CD14-positive monocyte (primary cell): ENCODE measurements around the gene SLC25A29. TPM values are rescaled to one million over a fixed set of nuclear protein-coding genes. Genes with fewer than 3 reads are reported as not detected.

ENCODE experiments used
- DNase-seq, 3 donors: peaks; one replicate each; pipeline ENCODE4 v3.0.0-alpha.2; 2011 to 2022
- H2AFZ ChIP-seq: 2 replicates; pipeline ENCODE4 v1.6.0; 2012; ENCODE audit warnings: mild to moderate bottlenecking, low read depth, low read length, inconsistent platforms; ENCODE audit not compliant: insufficient read depth, poor library complexity, severe bottlenecking
- H3K27ac ChIP-seq, 2 donors: 1 replicate in 1 of 2; 2 replicates in 1 of 2; pipeline ENCODE4 v1.5.1; 2012 to 2013; ENCODE audit warnings: low read length in 2 of 2, control low read depth in 1 of 2, inconsistent platforms in 1 of 2, low read depth in 1 of 2, mild to moderate bottlenecking in 1 of 2
- H3K27me3 ChIP-seq, 2 donors: one replicate each; pipeline versions ENCODE4 v1.6.0 to v1.6.1; 2011 to 2013; ENCODE audit warnings: low read length in 2 of 2; ENCODE audit not compliant: control insufficient read depth in 2 of 2, insufficient read depth in 2 of 2
- H3K36me3 ChIP-seq, 2 donors: replicated peaks in 1 of 2; 1 replicate in 1 of 2; 2 replicates in 1 of 2; pipeline versions ENCODE4 v1.5.1 to v1.6.1; 2012 to 2013; ENCODE audit warnings: low read length in 2 of 2, control low read depth in 1 of 2, inconsistent platforms in 1 of 2, mild to moderate bottlenecking in 1 of 2; ENCODE audit not compliant: insufficient read depth in 2 of 2, control insufficient read depth in 1 of 2
- H3K4me1 ChIP-seq, 2 donors: 1 replicate in 1 of 2; 2 replicates in 1 of 2; pipeline versions ENCODE4 v1.5.1 to v1.6.1; 2012 to 2013; ENCODE audit warnings: low read length in 2 of 2, control low read depth in 1 of 2, inconsistent platforms in 1 of 2, mild to moderate bottlenecking in 1 of 2, moderate library complexity in 1 of 2; ENCODE audit not compliant: insufficient read depth in 2 of 2, control insufficient read depth in 1 of 2
- H3K4me2 ChIP-seq: replicated peaks from 2 replicates; pipeline ENCODE3; 2012; ENCODE audit warnings: low read length, moderate library complexity, mild to moderate bottlenecking; ENCODE audit not compliant: poor library complexity, severe bottlenecking; ENCODE audit errors: extremely low read depth
- H3K4me3 ChIP-seq, 3 experiments: fragments of 200-600 bp in 1 of 3; sonication (generic) in 1 of 3; replicated peaks in 1 of 3; 1 replicate in 2 of 3; 2 replicates in 1 of 3; pipeline ENCODE4 v1.5.1; 2011 to 2013; ENCODE audit warnings: low read length in 3 of 3, mild to moderate bottlenecking in 3 of 3, control low read depth in 2 of 3, low read depth in 2 of 3, inconsistent platforms in 1 of 3, moderate library complexity in 1 of 3
- H3K79me2 ChIP-seq: 2 replicates; pipeline ENCODE4 v1.6.0; 2012; ENCODE audit warnings: mild to moderate bottlenecking, control low read depth, inconsistent platforms, low read length, moderate library complexity; ENCODE audit not compliant: insufficient read depth
- H3K9ac ChIP-seq: 2 replicates; pipeline ENCODE4 v1.6.0; 2017; ENCODE audit warnings: low read length, mild to moderate bottlenecking; ENCODE audit not compliant: insufficient read depth, poor library complexity, severe bottlenecking
- H3K9me3 ChIP-seq, 2 donors: replicated peaks in 1 of 2; 1 replicate in 1 of 2; 2 replicates in 1 of 2; pipeline versions ENCODE4 v1.5.1 to v1.6.1; 2012 to 2013; ENCODE audit warnings: low read length in 2 of 2, control low read depth in 1 of 2; ENCODE audit not compliant: control insufficient read depth in 1 of 2, insufficient read depth in 1 of 2
- H4K20me1 ChIP-seq: 2 replicates; pipeline ENCODE4 v1.6.0; 2012; ENCODE audit warnings: mild to moderate bottlenecking, low read length, control low read depth, moderate library complexity; ENCODE audit not compliant: insufficient read depth
- H3K27ac Mint-ChIP-seq, 7 donors: one replicate each; pipeline ENCODE4 v1.8.0; 2020; ENCODE audit warnings: mild to moderate bottlenecking in 7 of 7, mixed read lengths in 7 of 7, moderate library complexity in 6 of 7, inconsistent platforms in 2 of 7
- H3K27me3 Mint-ChIP-seq, 3 donors: one replicate each; pipeline ENCODE4 v1.8.0; 2021 to 2022; ENCODE audit warnings: low read depth in 3 of 3, mild to moderate bottlenecking in 3 of 3, mixed read lengths in 3 of 3, moderate library complexity in 3 of 3, inconsistent platforms in 1 of 3
- H3K36me3 Mint-ChIP-seq, 2 donors: one replicate each; pipeline ENCODE4 v1.8.0; 2020; ENCODE audit warnings: mixed read lengths in 2 of 2, inconsistent platforms in 1 of 2, mild to moderate bottlenecking in 1 of 2
- H3K4me1 Mint-ChIP-seq: one replicate; pipeline ENCODE4 v1.8.0; 2020; ENCODE audit warnings: mild to moderate bottlenecking, mixed read lengths
- H3K4me3 Mint-ChIP-seq, 2 donors: one replicate each; pipeline ENCODE4 v1.8.0; 2020; ENCODE audit warnings: mild to moderate bottlenecking in 2 of 2, mixed read lengths in 2 of 2, moderate library complexity in 1 of 2
- H3K9me3 Mint-ChIP-seq, 7 donors: one replicate each; pipeline ENCODE4 v1.8.0; 2020 to 2022; ENCODE audit warnings: mixed read lengths in 7 of 7, mild to moderate bottlenecking in 6 of 7, moderate library complexity in 6 of 7, inconsistent platforms in 2 of 7
- WGBS: methylation state at CpG from one replicate; pipeline ENCODE4 v1.1.5; 2013; ENCODE audit warnings: missing lambda C conversion rate; ENCODE audit not compliant: insufficient coverage; 5-methylcytosine and 5-hydroxymethylcytosine counted together
- intact Hi-C, 2 donors: fragments of 100-400 bp; cut with micrococcal nuclease; formaldehyde crosslinking; loops; one replicate each; pipeline versions ENCODE4 v1.15.0 to v1.15.1; 2023
- polyA plus RNA-seq, 3 donors: library from polyadenylated mRNA; depleted of rRNA in 1 of 3; unstranded in 2 of 3; stranded (reverse) in 1 of 3; fragments of 300-500 nt in 2 of 3; fragments of >200 nt in 1 of 3; fragmentation: Illumina TruSeq in 2 of 3; gene quantifications; 1 replicate in 2 of 3; 2 replicates in 1 of 3; pipeline ENCODE4 v1.2.3, GENCODE V29; 2012 to 2021
- TF ChIP-seq, protein P1 (sequence below): fragments of 200-600 bp; IDR thresholded peaks from one replicate; pipeline ENCODE4 v1.8.0; 2022; ENCODE audit warnings: antibody characterized with exemption, mild to moderate bottlenecking

SLC25A29 gene
- polyA plus RNA-seq, 3 donors: 16.9 to 114 (median 33.3) TPM

- intact Hi-C loops: no loop called here
- Histone ChIP-seq H3K36me3 (no peaks in the 10 kb centered on the region), H3K4me2 (no peak overlapping the region), H2AFZ (no peak overlapping the region), H3K9me3 (no peaks in the 10 kb centered on the region), H4K20me1 (peaks cover 17% of the 10 kb centered on the region), H3K4me3 (no peak overlapping the region), H3K79me2 (peaks cover 31% of the 10 kb centered on the region), H3K4me1 (peaks cover 32 to 44% of the 10 kb centered on the region in 2 donors), H3K9ac (no peak overlapping the region), H3K27ac (no peak overlapping the region), H3K27me3 (no peaks in the 10 kb centered on the region)
- peaks cover 40% of the 10 kb centered on the region for H3K4me1 Mint-ChIP-seq
- peaks cover 0 to 4% (median 0%) of the 10 kb centered on the region in 7 donors for H3K9me3 Mint-ChIP-seq
- TF ChIP-seq, protein P1, sequence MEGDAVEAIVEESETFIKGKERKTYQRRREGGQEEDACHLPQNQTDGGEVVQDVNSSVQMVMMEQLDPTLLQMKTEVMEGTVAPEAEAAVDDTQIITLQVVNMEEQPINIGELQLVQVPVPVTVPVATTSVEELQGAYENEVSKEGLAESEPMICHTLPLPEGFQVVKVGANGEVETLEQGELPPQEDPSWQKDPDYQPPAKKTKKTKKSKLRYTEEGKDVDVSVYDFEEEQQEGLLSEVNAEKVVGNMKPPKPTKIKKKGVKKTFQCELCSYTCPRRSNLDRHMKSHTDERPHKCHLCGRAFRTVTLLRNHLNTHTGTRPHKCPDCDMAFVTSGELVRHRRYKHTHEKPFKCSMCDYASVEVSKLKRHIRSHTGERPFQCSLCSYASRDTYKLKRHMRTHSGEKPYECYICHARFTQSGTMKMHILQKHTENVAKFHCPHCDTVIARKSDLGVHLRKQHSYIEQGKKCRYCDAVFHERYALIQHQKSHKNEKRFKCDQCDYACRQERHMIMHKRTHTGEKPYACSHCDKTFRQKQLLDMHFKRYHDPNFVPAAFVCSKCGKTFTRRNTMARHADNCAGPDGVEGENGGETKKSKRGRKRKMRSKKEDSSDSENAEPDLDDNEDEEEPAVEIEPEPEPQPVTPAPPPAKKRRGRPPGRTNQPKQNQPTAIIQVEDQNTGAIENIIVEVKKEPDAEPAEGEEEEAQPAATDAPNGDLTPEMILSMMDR: no peak
- peaks cover 7 to 9% (median 9%) of the 10 kb centered on the region in 3 donors for H3K27me3 Mint-ChIP-seq
- H3K4me3 Mint-ChIP-seq: no peak overlapping the region
- H3K27ac Mint-ChIP-seq: no peak overlapping the region
- 89% methylated on average over 1 of the region's 2 CpGs for WGBS
- no peak for DNase-seq
- peaks cover 15 to 17% of the 10 kb centered on the region in 2 donors for H3K36me3 Mint-ChIP-seq
Measured at GRCh38 chr14:100302616-100303015, 3.6 kb downstream of the SLC25A29 start.

DNA sequence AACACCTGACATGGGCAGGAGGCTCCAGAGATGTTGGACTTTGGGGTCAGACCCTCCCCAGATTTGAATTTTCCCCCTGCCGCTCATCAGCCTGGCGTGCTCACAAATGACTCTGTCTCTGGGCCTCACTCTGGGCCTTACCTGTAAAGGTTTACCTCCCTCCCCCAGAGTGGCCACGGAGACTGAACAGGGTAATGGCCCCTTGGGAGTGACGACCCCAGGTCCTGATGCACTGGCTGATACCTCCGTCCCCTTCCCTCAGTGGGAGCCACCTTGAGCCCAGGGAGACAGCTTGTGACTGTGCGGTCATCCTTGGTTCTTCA lies 7.0 kb downstream of the SLC25A29 start:
- Mint-ChIP-seq H3K27me3 (peaks cover 0 to 2% (median 1%) of the 10 kb centered on the region in 3 donors), H3K9me3 (no peaks in the 10 kb centered on the region), H3K36me3 (peaks cover 17 to 21% of the 10 kb centered on the region in 2 donors), H3K27ac (peak overlapping the region in 2 of 7 donors; percentile 12 to 23), H3K4me3 (no peak overlapping the region), H3K4me1 (peaks cover 49% of the 10 kb centered on the region)
- H3K4me3 ChIP-seq: no peak overlapping the region
- WGBS: 98% methylated on average over 6 of the region's 6 CpGs
- peaks cover 39 to 41% of the 10 kb centered on the region in 2 donors for H3K4me1 ChIP-seq
- H3K27ac ChIP-seq: no peak overlapping the region
- TF ChIP-seq, protein P1: no peak
- H3K9me3 ChIP-seq: no peaks in the 10 kb centered on the region
- DNase-seq: no peak
- H4K20me1 ChIP-seq: peaks cover 8% of the 10 kb centered on the region
- H3K4me2 ChIP-seq: no peak overlapping the region
- no peak overlapping the region for H3K9ac ChIP-seq
- intact Hi-C loops: no loop called here
- H3K36me3 ChIP-seq: no peaks in the 10 kb centered on the region
- H3K79me2 ChIP-seq: peaks cover 9% of the 10 kb centered on the region
- no peaks in the 10 kb centered on the region for H3K27me3 ChIP-seq
- H2AFZ ChIP-seq: no peak overlapping the region
